GM18870 (cell line): ENCODE measurements around the gene CHAF1A.

Experiments used
- ATAC-seq: cut with Tn5 transposase; IDR thresholded peaks from one replicate; pipeline ENCODE4 v1.9.1; 2021; ENCODE audit warnings: moderate library complexity; ENCODE audit not compliant: unreplicated experiment

CHAF1A gene

DNA sequence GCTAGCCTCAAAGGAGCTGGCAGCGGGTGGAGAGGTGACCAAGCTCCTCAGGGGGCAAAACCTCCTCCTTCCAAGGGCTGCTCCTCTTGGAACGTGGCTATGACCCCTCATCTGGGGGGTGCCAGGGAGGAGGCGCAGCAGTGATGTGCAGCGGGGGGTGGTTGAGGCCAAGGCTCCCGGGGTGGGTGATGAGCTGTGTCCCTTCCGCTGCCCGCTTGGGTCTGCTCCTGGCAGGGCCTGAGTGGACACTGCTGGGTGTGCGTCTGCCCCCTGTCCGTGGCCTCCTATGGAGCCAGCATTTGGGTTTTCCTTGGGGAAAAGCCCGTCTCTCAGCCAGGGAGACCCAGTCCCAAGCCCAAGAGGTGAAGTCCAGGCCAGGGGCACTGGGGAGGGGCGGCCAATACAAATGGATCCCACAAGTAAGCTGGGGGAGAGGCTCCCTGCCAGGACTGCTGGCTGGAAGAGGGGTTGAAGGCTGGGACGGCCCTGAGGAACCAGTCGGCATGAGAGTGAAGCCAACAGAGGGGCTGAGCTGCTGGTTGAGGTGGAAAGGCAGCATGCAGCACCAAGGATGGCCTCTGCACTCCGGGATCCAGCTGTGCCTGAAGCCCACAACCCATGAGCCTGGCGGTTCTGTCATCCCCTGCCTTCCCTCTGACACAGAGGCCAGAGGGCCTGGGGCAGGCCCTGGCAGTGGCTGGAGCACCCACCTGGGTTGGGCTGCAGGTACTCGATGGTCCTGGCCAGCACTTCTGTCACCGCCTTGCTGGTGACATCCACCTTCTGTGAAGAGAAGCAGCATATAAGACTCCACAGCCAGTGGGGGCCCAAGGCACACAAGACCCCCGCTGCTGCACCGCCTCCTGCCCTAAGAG, 36.4 kb upstream of the CHAF1A start:
- no peak for ATAC-seq

DNA sequence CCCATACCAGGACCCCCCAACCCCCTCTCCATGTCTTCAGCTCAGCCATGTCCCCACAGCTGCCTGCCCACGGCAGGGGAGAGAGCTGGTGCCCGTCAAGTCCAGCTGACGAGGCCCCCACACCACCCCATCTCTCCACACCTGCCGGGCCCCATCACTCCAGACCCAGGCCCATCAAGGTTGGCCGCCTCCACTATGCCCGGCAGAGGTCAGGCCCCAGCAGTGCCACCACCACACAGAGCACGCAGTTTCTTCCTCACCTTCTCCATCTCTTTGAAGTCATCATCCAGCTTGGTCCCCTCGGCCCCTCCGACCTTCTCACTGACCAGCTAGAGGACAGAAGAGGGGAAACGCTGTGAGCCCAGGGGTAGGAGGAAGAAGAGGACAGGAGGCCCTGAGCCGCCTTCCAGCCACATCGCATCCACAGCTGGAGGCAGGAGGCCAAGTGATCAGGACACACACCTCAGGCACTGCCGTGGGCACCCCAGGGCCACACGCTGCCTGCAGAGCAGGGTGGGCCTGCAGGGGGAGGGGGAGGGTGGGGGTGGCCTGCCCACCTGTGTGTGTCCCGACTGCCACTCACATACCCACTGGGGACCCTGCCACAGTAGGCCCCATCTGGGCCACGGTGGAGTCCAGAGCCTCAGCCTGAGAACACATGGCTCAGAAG, 35.6 kb upstream of the CHAF1A start:
- no peak for ATAC-seq

DNA sequence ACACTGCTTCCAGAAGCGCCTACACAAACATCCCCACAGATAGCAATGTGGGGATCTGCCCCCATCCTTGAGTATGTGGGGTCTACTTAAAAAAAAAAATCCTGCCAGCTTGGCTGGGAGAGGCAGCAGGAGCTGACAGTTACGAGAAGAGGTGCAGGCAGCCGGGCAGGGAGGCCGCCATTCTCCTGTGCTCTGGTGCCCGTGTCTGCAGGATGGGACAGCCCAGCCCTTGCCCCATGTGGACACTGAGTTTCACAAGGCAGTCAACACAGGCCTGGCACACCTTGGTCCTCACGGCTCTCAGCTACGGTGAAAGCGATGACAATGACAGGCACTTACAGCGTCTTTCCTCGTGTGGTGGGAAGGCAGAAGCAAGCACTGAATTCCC, 35.1 kb upstream of the CHAF1A start:
- ATAC-seq, result no peak

DNA sequence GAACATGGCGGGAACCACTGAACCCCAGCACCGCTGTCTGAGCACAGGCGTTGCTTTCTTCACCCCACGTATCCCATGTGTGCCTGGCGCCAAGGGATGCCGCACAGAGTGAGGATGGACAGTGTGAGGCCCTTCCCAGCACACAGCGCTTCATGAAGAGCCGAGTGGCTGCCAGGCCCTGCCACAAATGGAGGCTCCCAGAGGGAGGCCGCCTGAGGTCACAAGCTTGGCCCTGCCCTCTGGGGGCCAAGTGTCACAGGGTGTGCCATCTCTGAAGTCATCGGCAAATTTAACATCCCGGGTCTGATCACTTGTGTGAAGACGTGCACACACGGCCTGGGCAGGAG, 34.7 kb upstream of the CHAF1A start:
- no peak for ATAC-seq

DNA sequence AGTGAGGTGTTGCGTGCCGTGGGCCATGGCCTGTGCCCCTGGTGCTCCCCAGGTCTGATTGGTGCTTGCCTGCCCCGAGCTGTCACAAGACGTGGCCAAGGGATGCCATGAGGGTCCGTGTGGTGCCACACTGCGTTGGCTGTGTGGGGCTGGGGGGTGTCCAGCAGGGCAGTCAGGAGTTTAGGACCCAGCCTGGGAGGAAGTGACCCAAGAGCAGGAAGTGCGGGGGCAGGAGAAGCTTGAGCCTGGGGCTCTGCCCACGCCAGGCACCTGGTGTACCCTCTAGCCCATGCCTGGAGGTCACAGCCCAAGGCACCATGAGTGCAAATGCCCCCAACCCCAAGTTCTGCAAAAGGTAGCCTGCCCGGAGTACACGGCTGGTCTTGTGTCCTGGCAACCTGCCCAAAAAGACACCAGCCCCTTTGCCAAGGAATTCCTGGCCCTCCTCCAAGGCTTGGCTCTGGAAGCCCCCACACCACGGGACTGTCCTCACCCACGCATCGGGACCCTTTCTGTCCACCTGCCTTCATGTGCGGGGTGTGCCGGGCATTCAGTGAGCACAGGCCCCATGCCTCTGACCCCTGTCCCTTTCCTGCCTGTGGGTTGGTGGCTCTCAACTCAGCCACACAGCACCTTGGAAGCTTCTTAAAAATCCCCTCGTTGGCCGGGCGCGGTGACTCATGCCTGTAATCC, 34.2 kb upstream of the CHAF1A start:
- no peak for ATAC-seq

DNA sequence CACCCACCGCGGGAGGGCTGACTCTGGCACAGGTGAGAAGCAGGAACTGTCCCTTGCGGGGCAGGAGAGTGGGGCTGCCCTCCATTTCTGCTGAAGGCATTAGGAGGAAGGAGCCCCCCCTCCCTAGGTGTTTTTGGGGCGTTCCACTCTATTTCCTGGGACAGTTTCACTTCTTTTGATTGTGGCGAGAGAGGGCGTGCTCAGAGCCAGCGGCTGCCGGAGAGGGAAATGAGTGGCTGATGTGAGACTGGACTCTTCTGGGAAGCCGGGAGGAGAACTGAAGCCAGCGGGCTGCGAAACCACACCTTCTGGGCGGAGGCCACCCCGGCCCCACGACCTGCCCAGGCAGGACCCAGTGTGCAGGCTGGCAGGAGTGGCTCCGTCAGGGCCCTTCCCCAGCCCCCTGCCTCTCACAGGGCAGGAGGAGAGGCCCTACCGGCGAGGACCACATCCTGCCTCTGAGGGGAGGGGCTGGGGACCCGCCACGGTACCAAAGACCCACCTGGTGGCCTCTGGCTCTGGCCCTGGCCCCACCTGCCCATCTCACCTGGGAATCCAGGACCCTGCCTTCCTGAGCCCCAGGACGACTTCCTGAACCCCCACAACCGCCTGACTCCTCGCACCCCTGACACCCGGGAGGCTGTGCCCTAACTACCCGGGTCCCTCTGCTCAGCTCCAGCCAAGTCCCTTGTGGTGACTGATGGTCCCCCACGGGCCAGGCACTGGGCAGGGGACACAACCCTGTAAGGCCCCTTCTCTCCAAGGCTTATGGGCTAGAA, 33.1 kb upstream of the CHAF1A start:
- peak; percentile 71 for ATAC-seq

DNA sequence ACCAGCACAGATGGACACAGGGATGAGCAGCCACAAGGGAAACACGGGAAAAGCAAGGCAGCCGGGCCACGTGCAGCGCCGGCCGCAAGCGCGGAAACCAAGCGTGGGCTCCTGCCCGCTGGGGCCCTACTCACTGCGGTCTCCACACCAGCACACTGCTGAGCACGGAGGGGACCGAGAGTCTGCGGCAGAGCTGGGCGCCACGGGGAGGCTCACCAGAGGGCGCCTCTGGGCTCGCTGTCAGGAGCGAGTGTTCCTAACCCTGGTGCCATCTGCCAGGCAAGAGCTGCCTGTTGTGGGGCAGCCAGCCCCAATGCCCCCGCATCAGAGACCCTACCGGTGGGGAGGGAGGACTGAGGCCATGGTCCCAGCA, 32.6 kb upstream of the CHAF1A start:
- ATAC-seq, result peak; percentile 20

DNA sequence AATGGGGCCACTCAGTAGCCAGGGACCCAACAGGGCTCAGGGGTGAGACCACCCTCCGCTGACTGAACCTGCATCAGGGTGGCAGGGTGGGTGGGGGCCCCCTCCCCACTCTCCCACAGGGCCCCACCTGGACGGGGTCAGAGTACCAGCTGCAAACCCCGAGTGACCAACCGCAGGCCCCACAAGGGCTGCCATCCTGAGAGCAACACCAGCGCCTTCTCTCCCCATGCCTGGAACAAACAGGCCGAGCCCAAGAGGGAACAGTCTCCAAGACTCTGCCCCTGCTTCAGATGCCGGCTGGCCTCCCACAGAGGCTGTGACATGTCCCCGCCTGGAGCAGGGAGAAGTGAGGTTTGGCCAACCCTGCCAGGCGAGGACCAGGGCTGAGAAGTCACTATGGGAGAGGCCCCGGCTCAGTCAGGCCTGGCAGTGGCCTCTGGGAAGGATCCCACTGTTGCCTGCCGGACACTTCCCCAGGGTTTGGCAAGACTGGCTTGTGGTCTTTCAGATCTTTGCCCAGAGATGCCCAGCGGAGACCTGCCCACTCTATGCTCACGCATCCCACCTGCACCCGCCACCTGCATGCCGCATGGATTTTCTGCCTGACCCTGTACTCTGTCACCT, 31.9 kb upstream of the CHAF1A start:
- no peak for ATAC-seq

DNA sequence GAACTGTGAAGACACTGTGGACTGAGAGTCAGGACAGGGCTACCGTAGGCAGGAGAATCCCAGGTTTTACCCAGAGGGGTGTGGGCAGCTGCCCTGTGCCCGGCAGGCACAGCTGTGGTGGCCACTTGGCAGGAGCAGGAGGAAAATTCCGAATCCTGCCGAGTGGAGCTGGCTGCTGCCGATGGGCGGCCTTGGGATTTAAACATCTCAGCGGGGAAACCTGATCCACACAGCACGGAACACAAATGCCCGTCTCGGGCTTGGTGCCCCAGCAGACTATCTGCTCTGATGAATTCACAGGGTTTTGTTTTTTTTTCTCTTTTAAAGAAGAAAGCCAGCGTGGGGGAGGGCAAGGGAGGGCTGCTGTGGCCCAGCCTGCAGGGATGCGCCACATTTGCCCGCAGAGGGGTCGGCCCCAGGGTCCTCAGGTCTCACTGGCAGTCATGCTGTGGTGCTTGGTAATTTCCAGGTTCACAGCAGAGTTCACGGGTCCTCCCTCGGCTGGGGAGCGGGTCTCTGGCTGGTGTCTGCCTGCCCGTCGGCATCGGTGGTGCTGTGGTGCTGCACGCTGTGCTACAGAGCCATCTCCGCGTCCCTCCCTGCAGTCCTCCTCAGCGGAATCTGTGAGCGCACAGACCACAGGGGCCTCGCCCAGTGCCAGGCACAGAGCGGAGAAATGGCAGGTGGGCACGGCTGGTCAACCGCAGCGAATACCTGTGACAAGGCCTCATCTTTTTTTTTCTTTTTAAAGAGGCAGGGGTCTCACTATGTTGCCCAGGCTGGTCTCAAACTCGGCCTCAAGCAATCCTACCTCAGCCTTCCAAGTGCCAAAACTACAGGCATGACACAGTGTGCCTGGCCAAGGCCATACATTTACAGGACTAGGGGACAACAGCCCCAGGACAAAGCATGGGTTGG, 30.9 kb upstream of the CHAF1A start:
- ATAC-seq, result no peak

DNA sequence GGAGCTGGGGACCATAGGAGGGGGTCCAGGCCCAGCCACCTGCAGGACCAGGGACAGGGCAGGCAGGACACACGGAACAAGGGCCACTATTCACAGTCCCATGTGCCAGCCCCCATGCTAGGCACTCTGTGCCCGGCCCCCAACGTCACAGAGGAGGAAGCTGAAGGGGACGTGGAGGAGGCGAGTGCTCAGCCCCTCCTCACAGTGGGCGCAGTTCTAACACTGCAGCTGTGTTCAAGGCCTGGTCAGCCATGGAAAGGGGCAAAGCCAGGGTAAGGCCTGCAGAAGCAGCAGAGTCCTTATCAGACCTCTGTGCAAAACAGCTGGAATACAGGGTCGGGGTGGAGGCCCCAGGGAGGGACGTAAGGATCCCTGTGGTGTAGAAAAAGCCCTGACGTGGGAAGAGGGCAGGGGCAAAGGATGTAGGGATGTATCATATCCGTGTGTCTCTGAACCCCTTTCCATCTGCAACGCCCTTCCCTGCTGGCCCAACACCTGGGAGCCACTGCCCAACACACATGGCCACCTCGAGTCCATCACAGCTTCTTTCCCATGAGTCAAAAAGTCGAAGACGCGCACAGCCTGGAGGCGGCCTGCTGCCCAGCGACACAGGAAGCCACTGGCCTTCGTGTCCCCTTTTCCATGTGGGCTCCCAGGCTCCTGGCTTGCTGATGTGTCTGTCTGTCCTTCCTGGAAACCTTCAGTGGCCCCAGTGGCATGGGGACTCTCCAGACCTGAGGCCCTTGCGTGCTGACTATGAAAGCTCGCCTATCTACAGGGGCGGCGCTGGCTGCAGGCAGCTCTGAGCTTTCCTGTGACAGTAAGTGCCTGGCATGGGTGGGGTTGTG, 30.1 kb upstream of the CHAF1A start:
- no peak for ATAC-seq

DNA sequence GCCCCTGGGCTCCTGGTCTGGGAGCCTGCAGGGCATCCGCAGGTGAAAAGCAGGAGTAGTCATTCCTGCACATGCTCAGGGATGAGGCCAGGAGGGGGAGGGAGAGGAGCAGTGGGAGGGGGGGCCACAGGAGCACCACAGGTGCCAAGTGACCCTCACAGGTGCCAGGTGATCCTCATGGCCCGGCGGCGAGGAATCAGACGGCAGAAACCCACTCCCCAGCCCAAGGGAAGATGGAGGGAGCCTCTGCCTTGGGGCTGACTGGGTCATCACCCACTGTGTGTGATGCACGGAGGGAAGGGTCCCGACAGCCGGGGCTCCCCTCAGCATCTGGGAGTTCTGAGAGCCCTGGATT, 29.4 kb upstream of the CHAF1A start:
- no peak for ATAC-seq

DNA sequence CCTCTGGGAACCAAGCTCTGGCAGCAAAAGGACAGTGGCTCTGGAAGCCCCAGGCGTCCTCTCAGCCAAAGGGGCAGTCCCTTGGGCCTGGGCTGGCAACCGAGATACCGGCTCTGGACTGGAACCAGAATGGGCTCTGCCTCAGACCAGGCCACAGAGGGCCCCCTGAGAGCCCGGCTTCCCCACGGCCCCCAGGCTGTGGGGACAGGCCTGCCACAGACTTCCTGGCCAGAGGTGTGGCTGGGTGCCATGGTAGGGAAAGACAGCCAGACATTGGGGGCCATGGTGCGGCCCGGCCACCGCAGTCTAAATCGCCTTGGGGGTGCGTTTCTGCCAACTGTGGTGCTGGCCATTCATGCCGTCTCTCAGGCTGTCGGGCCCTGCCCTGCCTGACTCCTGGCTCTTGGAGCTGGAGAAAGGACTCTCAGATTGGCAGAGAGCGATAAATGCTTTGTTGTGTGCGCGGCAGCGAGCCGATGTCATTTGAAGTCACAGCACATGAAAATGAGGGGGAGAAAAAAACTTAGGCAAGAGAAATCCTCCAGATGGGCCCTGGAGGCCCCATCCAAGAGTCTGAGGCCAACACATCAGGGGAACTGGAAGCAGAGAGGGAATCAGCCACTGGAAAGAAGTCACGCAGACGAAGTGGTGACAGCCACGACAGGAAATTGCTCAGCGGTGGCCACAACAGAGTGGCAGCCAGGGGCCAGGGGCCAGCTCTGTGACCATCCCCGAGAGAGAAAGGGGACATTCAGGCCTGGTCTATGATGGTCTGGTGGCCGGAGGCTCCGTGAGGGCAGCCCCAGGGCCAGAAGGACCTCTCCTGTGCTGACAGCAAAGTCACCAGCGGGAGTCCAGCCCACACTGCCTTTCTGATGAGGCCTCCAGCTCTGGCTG, 28.6 kb upstream of the CHAF1A start:
- no peak for ATAC-seq

DNA sequence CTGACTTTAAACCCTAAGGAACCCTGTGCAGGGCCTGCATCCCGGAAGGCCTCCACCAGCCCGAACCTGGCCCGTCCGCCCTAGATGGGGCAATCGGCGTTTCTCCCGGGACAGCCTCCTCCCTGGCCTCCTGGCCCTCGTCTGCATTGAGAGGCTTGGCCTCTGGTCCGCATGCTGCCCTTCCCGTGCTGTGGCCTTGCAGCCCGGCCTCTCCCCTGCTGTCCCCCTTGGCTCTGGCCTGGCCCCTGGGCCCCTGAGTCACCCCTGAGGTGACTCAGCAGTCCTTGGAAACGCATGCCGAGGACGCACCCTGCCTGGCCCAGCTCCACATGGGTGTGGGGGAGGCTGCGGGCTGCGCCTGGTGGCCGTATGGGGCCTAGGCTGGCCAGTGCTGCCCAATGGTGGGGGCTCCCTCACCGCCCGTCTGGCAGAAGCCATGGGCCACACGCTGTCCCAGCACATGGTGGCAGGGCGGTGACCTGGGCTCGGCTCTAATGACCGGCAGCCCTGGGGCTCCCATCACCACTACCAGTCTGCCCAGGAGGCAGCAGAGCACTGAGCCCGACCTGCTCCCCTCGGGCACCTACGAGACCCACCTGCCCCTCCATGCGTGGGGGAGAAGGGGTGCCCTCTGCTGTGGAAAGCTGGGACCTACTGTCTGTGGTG, 27.8 kb upstream of the CHAF1A start:
- no peak for ATAC-seq

DNA sequence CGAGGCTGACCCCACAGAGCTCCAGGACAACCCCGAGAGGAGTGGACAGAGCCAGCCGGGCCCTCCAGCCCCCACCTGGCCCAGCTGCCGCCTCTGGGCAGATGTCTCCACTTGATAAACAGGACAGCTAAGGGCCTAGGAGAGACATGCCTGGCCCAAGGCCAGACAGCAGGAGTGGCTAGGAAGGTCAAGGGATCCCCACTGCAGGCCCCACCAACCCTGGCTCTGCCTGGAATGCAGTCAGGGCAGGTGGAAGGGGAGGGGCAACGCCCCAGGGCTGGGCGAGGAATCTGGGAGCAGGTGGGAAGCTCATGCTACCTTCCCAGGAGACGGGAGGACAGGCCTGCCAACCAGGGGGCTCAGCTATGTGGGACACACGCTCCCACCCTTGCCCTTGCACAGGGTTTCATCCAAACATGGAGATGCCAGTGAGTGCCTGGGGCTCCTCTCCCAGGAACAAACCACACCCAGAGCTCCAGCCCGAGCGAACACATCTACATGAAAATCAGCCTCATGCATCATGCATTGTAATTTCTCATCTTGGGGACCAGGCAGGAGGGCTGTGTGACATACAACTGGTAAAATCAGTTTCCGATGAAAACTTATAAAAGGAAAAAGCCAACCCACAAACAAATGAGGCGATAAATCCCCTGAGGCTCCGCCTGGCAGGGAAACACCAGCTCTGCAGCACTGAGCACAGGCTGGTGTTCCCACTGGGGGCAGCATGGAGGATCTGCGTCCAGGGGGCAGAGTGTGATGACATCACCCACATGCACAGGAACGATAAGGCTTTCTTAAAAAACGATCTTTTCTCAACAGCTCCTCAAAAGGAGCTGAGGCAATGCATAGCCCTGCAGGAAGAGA, 27.0 kb upstream of the CHAF1A start:
- no peak for ATAC-seq

DNA sequence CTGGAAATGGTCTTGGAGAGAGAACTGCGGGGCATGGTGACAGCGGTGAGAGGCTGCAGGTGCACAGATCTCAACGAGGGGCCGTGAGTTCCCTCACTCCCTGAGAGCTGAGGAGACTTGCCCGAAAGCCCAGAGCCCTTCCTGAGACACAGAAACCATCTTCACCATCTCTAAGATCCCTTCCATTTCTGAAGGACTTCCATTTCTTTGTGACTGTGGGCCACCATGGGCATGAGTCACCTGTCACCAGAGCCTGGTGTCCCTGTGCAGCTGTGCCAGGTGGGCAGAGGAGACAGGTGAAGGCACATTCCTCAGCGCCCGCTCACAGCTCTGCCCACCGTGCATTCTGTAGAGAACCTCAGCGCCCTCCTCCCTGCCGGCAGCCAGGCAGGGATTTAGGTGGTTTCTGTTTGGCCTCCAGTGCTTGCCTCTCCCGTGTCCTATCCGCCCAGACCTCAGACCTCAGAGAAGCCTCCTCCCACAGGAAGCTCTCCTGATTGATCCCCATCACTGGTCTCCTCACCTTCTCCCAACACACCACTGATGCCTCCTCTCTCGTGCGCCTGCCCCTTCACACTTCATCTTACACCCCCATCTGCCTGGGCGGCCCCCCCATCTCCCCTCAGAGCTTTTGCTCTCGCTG, 26.3 kb upstream of the CHAF1A start:
- no peak for ATAC-seq

DNA sequence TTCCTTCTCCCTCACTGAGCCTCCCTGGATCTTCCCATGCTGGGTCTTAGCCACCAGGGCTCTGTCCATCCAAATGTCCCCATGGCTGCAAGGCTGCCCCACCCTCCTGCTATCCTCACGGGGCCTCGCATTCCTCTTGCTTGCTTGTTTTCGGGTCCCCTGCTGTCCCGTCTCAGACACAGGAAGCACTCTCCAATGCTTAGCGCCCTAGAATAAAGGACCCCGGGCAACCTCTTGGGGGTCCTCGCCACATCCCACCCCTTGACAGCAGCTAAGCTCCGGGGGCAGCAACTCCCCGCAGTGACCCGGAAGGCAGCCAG, 25.8 kb upstream of the CHAF1A start:
- no peak for ATAC-seq
